Activated B cell treated with CpG ODN at 0.5 μM for 24 hours (primary cell): Measurements from ENCODE around the gene CHMP6. TPM values are rescaled to one million over a fixed set of nuclear protein-coding genes. Genes with fewer than 3 reads are reported as not detected.

Experiments used
- ATAC-seq: fragments of 200-7000 bp; cut with Tn5 transposase; one replicate; pipeline ENCODE4 v1.10.0; 2021; ENCODE audit warnings: low read depth, mild to moderate bottlenecking, moderate library complexity
- CTCF ChIA-PET: fragments of 350-600 bp; sonication (Branson Sonifier 250); formaldehyde crosslinking; loops from one replicate; lab custom pipeline; 2021; ENCODE audit warnings: antibody characterized with exemption; lab: Charles Lee
- POLR2A ChIA-PET: fragments of 350-600 bp; sonication (Branson Sonifier 250); formaldehyde crosslinking; loops from one replicate; lab custom pipeline; 2021; ENCODE audit warnings: antibody characterized with exemption; lab: Charles Lee
- DNase-seq: peaks from one replicate; pipeline ENCODE4 v3.0.0; 2022
- H3K27ac Mint-ChIP-seq: one replicate; pipeline ENCODE4 v1.8.0; 2020; ENCODE audit warnings: mixed read lengths
- H3K27me3 Mint-ChIP-seq: one replicate; pipeline ENCODE4 v1.8.0; 2021; ENCODE audit warnings: mixed read lengths
- H3K36me3 Mint-ChIP-seq: one replicate; pipeline ENCODE4 v1.8.0; 2021; ENCODE audit warnings: low read depth, mixed read lengths
- H3K4me1 Mint-ChIP-seq: one replicate; pipeline ENCODE4 v1.8.0; 2021; ENCODE audit warnings: mixed read lengths
- H3K4me3 Mint-ChIP-seq: one replicate; pipeline ENCODE4 v1.8.0; 2020; ENCODE audit warnings: mild to moderate bottlenecking, mixed read lengths
- H3K9me3 Mint-ChIP-seq: one replicate; pipeline ENCODE4 v1.8.0; 2020; ENCODE audit warnings: mixed read lengths
- CTCF ChIP-seq: fragments of 200-600 bp; IDR thresholded peaks from one replicate; pipeline ENCODE4 v1.8.0; 2022; ENCODE audit warnings: antibody characterized with exemption, mild to moderate bottlenecking
- intact Hi-C: fragments of 100-400 bp; cut with micrococcal nuclease; formaldehyde crosslinking; loops from one replicate; pipeline ENCODE4 v1.15.1; 2024
- total RNA-seq: library from RNA; stranded (reverse); gene quantifications from 2 replicates; pipeline ENCODE4 v1.2.3, GENCODE V29; 2022

The CHMP6 gene
- total RNA-seq, 1 donor from 2014 or later = 36.6 TPM

- ChIA-PET CTCF (no interaction called here), POLR2A (no interaction called here)
- Mint-ChIP-seq H3K36me3 (no peaks in the 10 kb centered on the region), H3K4me3 (no peak overlapping the region), H3K4me1 (peaks cover 6% of the 10 kb centered on the region), H3K9me3 (no peaks in the 10 kb centered on the region), H3K27ac (no peak overlapping the region), H3K27me3 (peaks cover 12% of the 10 kb centered on the region)
- no peak for TF ChIP-seq CTCF
- intact Hi-C loops = no loop called here
- DNase-seq = no peak
- ATAC-seq = no peak
Measured at GRCh38 chr17:81044764-81045589, 53.3 kb downstream of the CHMP6 start.

GRCh38 chr17:81045590-81046095 is 54.0 kb downstream of the CHMP6 start:
- DNase-seq = no peak
- intact Hi-C loops = no loop called here
- CTCF ChIA-PET = no interaction called here
- peaks cover 12% of the 10 kb centered on the region for H3K27me3 Mint-ChIP-seq
- ATAC-seq = no peak
- no peaks in the 10 kb centered on the region for H3K9me3 Mint-ChIP-seq
- H3K4me3 Mint-ChIP-seq = no peak overlapping the region
- no peak for TF ChIP-seq CTCF
- peaks cover 8% of the 10 kb centered on the region for H3K4me1 Mint-ChIP-seq
- no peak overlapping the region for H3K27ac Mint-ChIP-seq
- POLR2A ChIA-PET = no interaction called here
- no peaks in the 10 kb centered on the region for H3K36me3 Mint-ChIP-seq

GRCh38 chr17:81046132-81046769 is 54.6 kb downstream of the CHMP6 start:
- H3K36me3 Mint-ChIP-seq = no peaks in the 10 kb centered on the region
- no peaks in the 10 kb centered on the region for H3K9me3 Mint-ChIP-seq
- peaks cover 8% of the 10 kb centered on the region for H3K4me1 Mint-ChIP-seq
- DNase-seq = no peak
- no peak for ATAC-seq
- no peak overlapping the region for H3K27ac Mint-ChIP-seq
- H3K4me3 Mint-ChIP-seq = no peak overlapping the region
- CTCF ChIA-PET = no interaction called here
- POLR2A ChIA-PET = no interaction called here
- TF ChIP-seq CTCF = no peak
- intact Hi-C loops = no loop called here
- peaks cover 12% of the 10 kb centered on the region for H3K27me3 Mint-ChIP-seq

GRCh38 chr17:81046770-81047359 is 55.2 kb downstream of the CHMP6 start:
- CTCF ChIA-PET = no interaction called here
- Mint-ChIP-seq H3K4me1 (peaks cover 8% of the 10 kb centered on the region), H3K27me3 (peaks cover 12% of the 10 kb centered on the region), H3K27ac (no peak overlapping the region), H3K4me3 (no peak overlapping the region), H3K36me3 (no peaks in the 10 kb centered on the region), H3K9me3 (no peaks in the 10 kb centered on the region)
- POLR2A ChIA-PET = no interaction called here
- no peak for DNase-seq
- intact Hi-C loops = no loop called here
- ATAC-seq = no peak
- TF ChIP-seq CTCF = no peak

- ATAC-seq (no peak), DNase-seq (no peak)
- Mint-ChIP-seq H3K36me3 (no peaks in the 10 kb centered on the region), H3K9me3 (no peaks in the 10 kb centered on the region), H3K27me3 (peaks cover 10% of the 10 kb centered on the region), H3K27ac (no peak overlapping the region), H3K4me1 (peaks cover 8% of the 10 kb centered on the region), H3K4me3 (no peak overlapping the region)
- ChIA-PET CTCF (no interaction called here), POLR2A (interaction anchor here (0.6 kb wide), 1 partner anchor 41 kb away, joined by 3 read pairs; no protein-coding TSS in a partner anchor)
- intact Hi-C loops = no loop called here
- no peak for TF ChIP-seq CTCF
Measured at GRCh38 chr17:81048827-81049371, 57.3 kb downstream of the CHMP6 start.
